HepG2 (cell line): ENCODE data around the gene NIPAL3. TPM values are rescaled to one million over a fixed set of nuclear protein-coding genes. Genes with fewer than 3 reads are reported as not detected.
A peak's percentile ranks its signal among the peaks of the same experiment; 100 is the strongest.

Source experiments
- ARID2 ChIP-seq: sonication (generic); formaldehyde crosslinking; IDR thresholded peaks from 2 replicates; pipeline ENCODE4 v1.8.1; 2022; ENCODE audit warnings: mild to moderate bottlenecking, missing genetic modification reagents, borderline replicate concordance
- CBX1 ChIP-seq: IDR thresholded peaks from one replicate; pipeline ENCODE4 v1.6.1; 2016; ENCODE audit warnings: antibody characterized with exemption, low read depth
- CREB1 ChIP-seq, 2 experiments: fragments of 450-650 bp in 1 of 2; IDR thresholded peaks; 2 replicates each; pipeline ENCODE4 v1.6.1; 2016 to 2017; ENCODE audit warnings: control low read depth in 1 of 2, mild to moderate bottlenecking in 1 of 2, missing compliant biosample characterization in 1 of 2, missing genetic modification characterization in 1 of 2
- GATAD1 ChIP-seq: IDR thresholded peaks from 2 replicates; pipeline ENCODE4 v1.6.1; 2016; ENCODE audit warnings: missing genetic modification reagents, missing compliant biosample characterization
- HNF4G ChIP-seq, 2 experiments: sonication (generic) in 1 of 2; formaldehyde crosslinking in 1 of 2; IDR thresholded peaks; 2 replicates each; pipeline versions ENCODE4 v1.4.0 to v1.6.1; 2011 to 2020; ENCODE audit warnings: borderline replicate concordance in 2 of 2, low read depth in 2 of 2, mild to moderate bottlenecking in 2 of 2, low read length in 1 of 2, missing genetic modification reagents in 1 of 2, moderate library complexity in 1 of 2
- HNRNPLL ChIP-seq: fragments of 200-400 bp; formaldehyde crosslinking; IDR thresholded peaks from 2 replicates; pipeline ENCODE4 v1.6.1; 2017; ENCODE audit warnings: mild to moderate bottlenecking, low read depth, low read length; ENCODE audit not compliant: poor library complexity, severe bottlenecking
- IRX3 ChIP-seq: sonication (generic); formaldehyde crosslinking; IDR thresholded peaks from 2 replicates; pipeline ENCODE4 v1.8.1; 2023; ENCODE audit warnings: mild to moderate bottlenecking, low read depth, missing genetic modification reagents, borderline replicate concordance
- KDM4B ChIP-seq: sonication (generic); formaldehyde crosslinking; IDR thresholded peaks from 2 replicates; pipeline ENCODE4 v1.4.0; 2020; ENCODE audit warnings: missing genetic modification reagents
- MED13 ChIP-seq: sonication (generic); formaldehyde crosslinking; IDR thresholded peaks from 2 replicates; pipeline ENCODE4 v1.5.0; 2020; ENCODE audit warnings: missing genetic modification reagents
- NFE2L1 ChIP-seq: sonication (generic); formaldehyde crosslinking; IDR thresholded peaks from 2 replicates; pipeline ENCODE4 v1.4.0; 2020; ENCODE audit warnings: missing genetic modification reagents, mild to moderate bottlenecking, borderline replicate concordance
- NKX3-1 ChIP-seq: sonication (generic); formaldehyde crosslinking; IDR thresholded peaks from 2 replicates; pipeline ENCODE4 v1.5.0; 2020; ENCODE audit warnings: missing genetic modification reagents
- NONO ChIP-seq, 2 experiments: fragments of 450-650 bp in 1 of 2; sonication (generic) in 1 of 2; formaldehyde crosslinking in 1 of 2; IDR thresholded peaks in 1 of 2; conservative IDR thresholded peaks in 1 of 2; 2 replicates each; pipeline versions ENCODE4 v1.6.1 to v1.8.0; 2017 to 2022; ENCODE audit warnings: mild to moderate bottlenecking in 1 of 2, missing genetic modification reagents in 1 of 2, moderate library complexity in 1 of 2
- PHB2 ChIP-seq: fragments of 450-650 bp; IDR thresholded peaks from 2 replicates; pipeline ENCODE4 v1.6.1; 2018; ENCODE audit not compliant: partially characterized antibody
- RFXANK ChIP-seq: IDR thresholded peaks from 2 replicates; pipeline ENCODE4 v1.6.1; 2016
- SALL2 ChIP-seq: sonication (generic); formaldehyde crosslinking; IDR thresholded peaks from 2 replicates; pipeline ENCODE4 v1.8.1; 2023; ENCODE audit warnings: mild to moderate bottlenecking, missing genetic modification reagents, inconsistent platforms
- SP1 ChIP-seq, 2 experiments: fragments of 450-650 bp in 1 of 2; sonication (generic) in 1 of 2; formaldehyde crosslinking in 1 of 2; IDR thresholded peaks; 2 replicates each; pipeline versions ENCODE4 v1.4.0 to v1.6.1; 2016 to 2020; ENCODE audit warnings: missing genetic modification reagents in 1 of 2
- TCF7 ChIP-seq: sonication (generic); IDR thresholded peaks from 2 replicates; pipeline ENCODE4 v1.6.1; 2016; ENCODE audit warnings: antibody characterized with exemption, low read depth
- TOE1 ChIP-seq: sonication (generic); formaldehyde crosslinking; IDR thresholded peaks from 2 replicates; pipeline ENCODE4 v1.4.0; 2020; ENCODE audit warnings: mild to moderate bottlenecking, missing genetic modification reagents
- U2AF1 ChIP-seq: fragments of 200-400 bp; formaldehyde crosslinking; optimal IDR thresholded peaks from 2 replicates; pipeline ENCODE3; 2017; ENCODE audit warnings: mild to moderate bottlenecking, low read depth, low read length
- U2AF2 ChIP-seq: fragments of 200-400 bp; formaldehyde crosslinking; IDR thresholded peaks from 2 replicates; pipeline ENCODE4 v1.6.1; 2017; ENCODE audit warnings: low read depth, mild to moderate bottlenecking, low read length
- YEATS4 ChIP-seq: sonication (generic); formaldehyde crosslinking; IDR thresholded peaks from 2 replicates; pipeline ENCODE4 v1.4.0; 2020; ENCODE audit warnings: missing genetic modification reagents, borderline replicate concordance
- ZNF251 ChIP-seq: sonication (generic); formaldehyde crosslinking; IDR thresholded peaks from 2 replicates; pipeline ENCODE4 v1.9.0; 2021; ENCODE audit warnings: mild to moderate bottlenecking, missing genetic modification reagents
- ZNF354B ChIP-seq: sonication (generic); formaldehyde crosslinking; IDR thresholded peaks from 2 replicates; pipeline ENCODE4 v1.8.0; 2022; ENCODE audit warnings: mild to moderate bottlenecking, missing genetic modification reagents
- ZNF367 ChIP-seq: sonication (generic); formaldehyde crosslinking; IDR thresholded peaks from 2 replicates; pipeline ENCODE4 v1.4.0; 2020; ENCODE audit warnings: missing genetic modification reagents, borderline replicate concordance
- ZNF431 ChIP-seq: sonication (generic); formaldehyde crosslinking; IDR thresholded peaks from 2 replicates; pipeline ENCODE4 v1.9.0; 2022; ENCODE audit warnings: missing genetic modification reagents, low read depth, mild to moderate bottlenecking, borderline replicate concordance
- ZNF562 ChIP-seq: sonication (generic); formaldehyde crosslinking; IDR thresholded peaks from 2 replicates; pipeline ENCODE4 v1.8.0; 2022; ENCODE audit warnings: missing genetic modification reagents, borderline replicate concordance
- ZNF614 ChIP-seq: IDR thresholded peaks from 2 replicates; pipeline ENCODE4 v1.6.1; 2018; ENCODE audit warnings: missing biosample characterization, missing genetic modification reagents, inconsistent platforms, borderline replicate concordance
- ZNF891 ChIP-seq: sonication (generic); formaldehyde crosslinking; IDR thresholded peaks from 2 replicates; pipeline ENCODE4 v1.5.0; 2020; ENCODE audit warnings: mild to moderate bottlenecking, missing genetic modification reagents
- polyA plus RNA-seq, 8 experiments: library from polyadenylated mRNA; depleted of rRNA in 3 of 8; stranded (reverse) in 7 of 8; unstranded in 1 of 8; fragments of >200 nt; fragmentation: Illumina TruSeq in 4 of 8; extraction: Trizol in 4 of 8; gene quantifications; 2 replicates each; pipeline versions ENCODE4 v1.2.1 to v1.2.3, GENCODE V29; 2011 to 2016; ENCODE audit warnings: low read depth in 4 of 8, missing spikeins in 1 of 8, mixed read lengths in 1 of 8; ENCODE audit not compliant: insufficient read depth in 1 of 8
- total RNA-seq, 5 experiments: library from RNA; depleted of rRNA; stranded (reverse); fragments of >200 nt; fragmentation: Illumina TruSeq; extraction: Trizol; gene quantifications; 2 replicates each; pipeline ENCODE4 v1.2.3, GENCODE V29; 2016; ENCODE audit warnings: low read depth in 1 of 5
- TF ChIP-seq, protein P1 (sequence below): IDR thresholded peaks from 2 replicates; pipeline ENCODE4 v1.6.1; 2018; ENCODE audit warnings: missing genetic modification reagents, mild to moderate bottlenecking, missing compliant biosample characterization

Gene NIPAL3
- total and polyA plus RNA-seq, 2 of the 13 experiments (the other 11 are each of a cell fraction or from before 2014, with no cell fraction given) = 5.6 to 8.6 TPM

DNA sequence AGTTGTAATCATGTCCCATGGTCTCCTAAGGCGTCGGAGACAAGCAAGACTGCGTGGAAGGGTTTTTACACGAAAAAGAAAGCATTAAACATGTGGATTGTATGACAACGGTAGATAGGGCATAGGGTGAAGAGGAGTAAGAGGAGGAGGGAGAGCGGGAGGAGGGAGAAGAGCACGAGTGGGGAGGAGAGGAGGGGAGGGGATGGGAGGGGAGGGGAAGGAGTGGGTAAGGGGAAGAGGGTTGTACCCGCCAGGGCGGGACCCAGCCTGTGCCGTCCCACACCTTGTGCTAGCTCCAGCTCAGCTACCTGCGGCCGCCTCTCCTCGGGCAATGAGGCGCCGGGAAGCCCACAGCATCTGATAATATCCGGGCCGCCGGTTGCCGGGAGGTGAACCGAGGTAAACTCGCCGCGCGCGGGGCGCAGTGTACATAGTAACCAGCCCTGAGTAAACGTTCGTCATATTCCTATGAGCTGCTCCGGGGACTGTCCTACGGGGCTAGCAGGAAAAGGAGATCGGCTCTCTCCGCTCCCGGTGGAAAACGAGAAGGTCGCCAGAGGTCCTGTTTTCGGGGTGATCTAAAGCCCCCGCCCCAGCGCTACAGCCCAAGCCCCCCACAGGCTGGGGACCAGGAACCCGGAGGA is 86.6 kb downstream of the NIPAL3 start (continued):
- TF ChIP-seq ZNF614 (CRISPR knock-in tag) (0 out of 2 replicates have a peak, but pooled peaks have one; percentile 35), TCF7 (0 out of 2 replicates have a peak, but pooled peaks have one; percentile 14), CREB1 (IDR thresholded peaks at IDR 0.05) (no peak), CREB1 (CRISPR knock-in tag; IDR thresholded peaks at IDR 0.05) (peak; percentile 49; the same call in 1 of the 2 replicates), NONO (IDR thresholded peaks at IDR 0.05) (no peak), NONO (CRISPR knock-in tag; conservative IDR thresholded peaks at IDR 0.05) (0 out of 2 replicates have a peak, but pooled peaks have one; percentile 8), KDM4B (CRISPR knock-in tag) (no peak), TOE1 (CRISPR knock-in tag) (no peak), MED13 (CRISPR knock-in tag) (no peak), ARID2 (CRISPR knock-in tag) (no peak), ZNF431 (CRISPR knock-in tag) (no peak), HNF4G (IDR thresholded peaks at IDR 0.05; ENCODE audit: borderline replicate concordance, low read depth, low read length) (no peak), HNF4G (CRISPR knock-in tag; IDR thresholded peaks at IDR 0.05; ENCODE audit: borderline replicate concordance, low read depth) (no peak), U2AF1 (no peak), HNRNPLL (peak; percentile 78), ZNF891 (CRISPR knock-in tag) (0 out of 2 replicates have a peak, but pooled peaks have one; percentile 23), CBX1 (peak; percentile 50), NFE2L1 (CRISPR knock-in tag) (no peak), NKX3-1 (no peak), IRX3 (no peak), U2AF2 (no peak), SP1 (IDR thresholded peaks at IDR 0.05) (no peak), SP1 (CRISPR knock-in tag; IDR thresholded peaks at IDR 0.05) (no peak), PHB2 (no peak), ZNF354B (CRISPR knock-in tag) (no peak), SALL2 (CRISPR knock-in tag) (peak; percentile 62; the same call in 1 of the 2 replicates), ZNF251 (no peak), GATAD1 (CRISPR knock-in tag) (0 out of 2 replicates have a peak, but pooled peaks have one; percentile 45), ZNF367 (no peak), YEATS4 (0 out of 2 replicates have a peak, but pooled peaks have one; percentile 58), RFXANK (CRISPR knock-in tag) (0 out of 2 replicates have a peak, but pooled peaks have one; percentile 62), ZNF562 (CRISPR knock-in tag) (no peak)
- TF ChIP-seq, protein P1, sequence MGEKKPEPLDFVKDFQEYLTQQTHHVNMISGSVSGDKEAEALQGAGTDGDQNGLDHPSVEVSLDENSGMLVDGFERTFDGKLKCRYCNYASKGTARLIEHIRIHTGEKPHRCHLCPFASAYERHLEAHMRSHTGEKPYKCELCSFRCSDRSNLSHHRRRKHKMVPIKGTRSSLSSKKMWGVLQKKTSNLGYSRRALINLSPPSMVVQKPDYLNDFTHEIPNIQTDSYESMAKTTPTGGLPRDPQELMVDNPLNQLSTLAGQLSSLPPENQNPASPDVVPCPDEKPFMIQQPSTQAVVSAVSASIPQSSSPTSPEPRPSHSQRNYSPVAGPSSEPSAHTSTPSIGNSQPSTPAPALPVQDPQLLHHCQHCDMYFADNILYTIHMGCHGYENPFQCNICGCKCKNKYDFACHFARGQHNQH (CRISPR knock-in tag) = peak; percentile 57; the same call in 1 of the 2 replicates
